HG03159 (cell line): Measurements from ENCODE around the gene VTN.

ENCODE experiments used
- ATAC-seq: cut with Tn5 transposase; IDR thresholded peaks from one replicate; pipeline ENCODE4 v1.9.1; 2021; ENCODE audit warnings: mild to moderate bottlenecking, moderate library complexity; ENCODE audit not compliant: unreplicated experiment

The VTN gene

GRCh38 chr17:28395968-28396367 is 25.9 kb upstream of the VTN start:
- ATAC-seq = no peak

- ATAC-seq = no peak
Observed at GRCh38 chr17:28395426-28395825, 25.3 kb upstream of the VTN start.

DNA sequence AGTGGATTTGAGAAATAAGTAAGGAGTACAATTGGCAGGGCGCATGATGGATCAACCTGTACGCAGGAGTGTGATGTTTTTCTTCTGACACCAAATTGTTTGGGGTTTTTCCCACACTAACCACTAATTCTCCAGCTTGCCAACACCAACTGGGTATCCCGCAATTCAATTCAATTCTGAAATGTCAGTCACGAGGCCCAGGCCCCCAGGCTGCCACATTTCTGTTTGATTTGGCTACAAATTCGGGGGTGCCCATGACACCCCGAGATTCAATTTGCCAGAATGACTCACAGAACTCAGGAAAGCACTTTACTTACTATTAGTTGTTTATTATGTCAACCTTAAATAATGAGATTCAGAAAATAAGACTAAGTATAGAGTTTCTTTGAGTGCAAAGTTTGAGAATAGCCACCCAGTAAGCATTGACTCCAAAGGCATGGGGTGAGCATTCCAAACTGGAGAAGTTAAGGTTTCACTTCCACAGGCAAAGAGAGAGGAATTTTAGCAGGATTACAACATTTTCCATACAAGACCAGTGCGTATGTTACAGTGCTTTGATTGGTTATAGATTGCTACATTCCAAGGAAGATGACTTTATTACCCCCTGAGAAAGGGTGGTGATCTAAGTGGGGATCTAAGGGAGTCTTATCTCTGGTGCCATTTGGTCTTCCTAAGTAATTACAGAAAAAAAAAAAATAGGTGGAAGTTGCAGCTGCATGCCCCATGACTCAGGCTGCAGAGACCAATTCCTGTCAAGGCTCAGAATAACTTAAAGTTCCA is 24.4 kb upstream of the VTN start:
- ATAC-seq = no peak

- ATAC-seq = no peak
Observed at GRCh38 chr17:28392491-28392890, 22.4 kb upstream of the VTN start.

DNA sequence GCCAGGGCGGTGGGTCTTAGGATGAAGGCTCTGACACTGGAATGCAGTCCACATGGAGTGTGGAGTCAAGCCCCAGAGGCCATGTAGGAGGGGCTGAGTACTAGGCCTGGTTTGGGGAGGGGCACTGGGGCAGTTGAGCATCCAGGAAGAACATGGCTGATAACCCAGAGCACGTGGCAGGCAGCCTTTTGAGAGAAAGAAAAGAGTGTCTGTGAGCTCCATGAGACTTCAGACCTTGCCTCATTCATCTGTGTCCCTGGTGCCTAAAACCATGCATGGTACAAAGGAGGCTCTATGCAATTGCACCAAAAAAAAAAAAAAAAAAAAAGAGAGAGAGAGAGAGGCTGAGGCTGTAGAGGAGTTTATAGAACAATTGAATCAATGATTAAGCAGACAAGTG is 21.3 kb upstream of the VTN start:
- ATAC-seq = no peak

GRCh38 chr17:28390984-28391383 is 20.9 kb upstream of the VTN start:
- no peak for ATAC-seq

DNA sequence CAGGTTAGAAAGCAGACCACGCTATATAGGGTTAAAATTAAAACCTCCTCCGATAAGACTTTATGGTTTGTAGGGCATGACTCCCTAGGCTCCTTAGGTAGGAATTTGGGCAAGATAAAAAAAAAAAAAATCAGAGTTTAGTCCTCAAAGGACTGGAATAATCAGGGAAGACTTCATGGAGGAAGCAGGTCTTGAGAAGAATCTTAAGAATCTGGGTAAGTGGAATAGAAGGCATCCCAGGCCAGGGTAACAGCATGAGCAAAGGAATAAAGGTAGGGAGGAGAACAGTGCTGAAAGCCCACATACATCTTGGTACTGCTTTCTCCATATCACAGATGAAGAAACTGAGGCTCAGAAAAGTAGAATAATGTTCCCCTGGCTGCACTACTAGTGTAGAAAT is 20.5 kb upstream of the VTN start:
- no peak for ATAC-seq

DNA sequence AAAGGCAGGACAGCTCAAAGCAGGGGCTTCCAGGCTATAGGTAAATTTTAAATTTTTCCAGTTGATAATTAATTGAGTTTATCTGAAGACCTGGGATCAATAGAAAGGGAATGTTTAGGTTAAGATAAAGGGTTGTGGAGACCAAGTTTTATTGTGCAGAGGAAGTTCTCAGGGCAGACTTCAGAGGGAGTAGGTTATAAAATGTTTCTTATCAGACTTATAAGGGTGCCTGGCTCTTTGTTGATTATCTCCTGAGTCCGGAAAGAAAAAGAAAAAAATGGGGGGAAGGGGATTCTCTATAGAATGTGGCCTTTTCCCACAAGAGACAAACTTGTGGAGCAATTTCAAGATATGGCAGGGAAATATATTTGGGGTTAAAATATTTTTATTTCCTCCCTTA is 20.0 kb upstream of the VTN start:
- ATAC-seq = no peak

DNA sequence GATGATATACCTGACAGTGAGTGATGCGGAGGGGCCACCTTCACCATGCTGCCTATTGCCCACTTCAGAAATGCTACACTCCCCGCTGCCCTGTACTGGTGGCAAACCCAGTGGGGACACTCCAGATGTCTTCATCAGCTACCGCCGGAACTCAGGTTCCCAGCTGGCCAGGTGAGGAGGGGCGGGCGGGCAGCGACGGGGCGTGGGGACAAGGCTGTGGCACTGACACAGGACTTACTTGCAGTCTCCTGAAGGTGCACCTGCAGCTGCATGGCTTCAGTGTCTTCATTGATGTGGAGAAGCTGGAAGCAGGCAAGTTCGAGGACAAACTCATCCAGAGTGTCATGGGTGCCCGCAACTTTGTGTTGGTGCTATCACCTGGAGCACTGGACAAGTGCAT is 18.0 kb upstream of the VTN start:
- ATAC-seq = no peak

- ATAC-seq = no peak
Observed at GRCh38 chr17:28386391-28386790, 16.3 kb upstream of the VTN start.

- ATAC-seq = no peak
Observed at GRCh38 chr17:28385406-28385805, 15.3 kb upstream of the VTN start.

- ATAC-seq = no peak
Observed at GRCh38 chr17:28385037-28385400, 14.9 kb upstream of the VTN start.

GRCh38 chr17:28384281-28385036 is 14.4 kb upstream of the VTN start:
- ATAC-seq = peak; percentile 52

GRCh38 chr17:28381141-28381825 is 11.2 kb upstream of the VTN start:
- ATAC-seq = no peak

- no peak for ATAC-seq
Observed at GRCh38 chr17:28379814-28380801, 10.0 kb upstream of the VTN start.

- ATAC-seq = no peak
Observed at GRCh38 chr17:28372945-28373274, 2.8 kb upstream of the VTN start.

GRCh38 chr17:28372203-28372944 is 2.3 kb upstream of the VTN start:
- peak; percentile 28 for ATAC-seq

DNA sequence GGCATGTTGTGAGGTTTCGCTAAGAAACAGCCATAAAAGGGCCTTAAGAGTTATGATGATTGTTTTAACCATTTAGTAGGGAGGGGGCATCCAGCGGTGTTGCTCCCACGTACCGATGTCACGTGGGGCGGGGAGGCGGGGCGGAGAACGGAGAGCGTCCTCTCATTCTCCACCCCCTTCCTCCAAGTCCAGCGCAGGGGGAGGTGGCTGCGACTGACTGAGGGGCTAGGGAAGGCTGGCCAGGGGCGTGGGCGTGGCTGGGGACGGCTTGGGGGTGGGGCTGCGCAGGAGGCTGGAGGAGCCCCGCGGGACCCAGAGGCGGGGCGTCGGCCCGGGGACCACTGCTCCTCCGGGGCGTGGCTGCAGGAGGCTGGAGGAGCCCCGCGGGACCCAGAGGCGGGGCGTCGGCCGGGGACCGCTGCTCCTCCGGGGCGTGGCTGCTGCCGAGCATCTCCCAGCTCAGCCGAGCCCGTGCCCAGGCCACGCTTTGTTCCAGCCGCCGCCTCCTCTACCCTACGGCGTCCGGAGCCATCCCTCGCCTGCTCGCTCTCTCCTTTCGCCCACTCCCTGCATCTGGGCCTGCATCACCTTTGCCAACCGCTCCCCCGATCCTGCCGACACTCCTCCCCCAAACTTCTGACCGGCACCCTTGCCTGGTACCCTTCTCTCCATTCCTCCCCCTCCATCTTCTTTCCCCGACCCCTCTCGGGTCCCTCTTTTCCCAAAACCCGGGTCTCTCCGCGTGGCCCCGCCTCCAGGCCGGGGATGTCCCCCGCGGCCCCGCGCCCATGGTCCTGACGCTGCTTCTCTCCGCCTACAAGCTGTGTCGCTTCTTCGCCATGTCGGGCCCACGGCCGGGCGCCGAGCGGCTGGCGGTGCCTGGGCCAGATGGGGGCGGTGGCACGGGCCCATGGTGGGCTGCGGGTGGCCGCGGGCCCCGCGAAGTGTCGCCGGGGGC is 1.4 kb upstream of the VTN start, which contains the start of gene SARM1:
Gene SARM1 (plus strand): TSS at position 450 of the 958 bp plus-strand sequence. CDS start 339 bp downstream, at position 789.
- ATAC-seq = peak; percentile 81

DNA sequence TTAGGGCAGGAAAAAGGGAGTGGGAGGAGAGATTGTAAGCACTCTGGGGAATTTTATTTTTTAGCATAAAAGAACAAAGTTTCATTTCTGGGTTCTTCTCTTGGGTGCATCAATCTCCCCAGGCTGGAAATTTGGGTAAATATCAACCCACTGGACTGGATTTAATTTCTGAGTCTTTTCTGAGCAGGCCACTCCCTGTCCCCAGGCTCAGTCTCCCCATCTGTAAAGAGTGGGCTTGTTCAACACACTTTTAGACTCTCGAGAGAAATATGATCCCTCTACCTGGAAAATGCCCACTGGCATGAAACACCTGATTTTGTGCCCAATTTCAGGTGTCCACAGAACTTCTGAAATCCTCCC is 617 bp upstream of the VTN start:
- ATAC-seq = no peak
